ENCODE results near the gene ADAMTS2. TPM values are rescaled to one million over a fixed set of nuclear protein-coding genes. Genes with fewer than 3 reads are reported as not detected.

ADAMTS2 gene
- total and polyA plus RNA-seq, 2 of the 8 experiments (the other 6 are each of a cell fraction or from before 2014, with no cell fraction given): 6.6 to 7.3 TPM

DNA sequence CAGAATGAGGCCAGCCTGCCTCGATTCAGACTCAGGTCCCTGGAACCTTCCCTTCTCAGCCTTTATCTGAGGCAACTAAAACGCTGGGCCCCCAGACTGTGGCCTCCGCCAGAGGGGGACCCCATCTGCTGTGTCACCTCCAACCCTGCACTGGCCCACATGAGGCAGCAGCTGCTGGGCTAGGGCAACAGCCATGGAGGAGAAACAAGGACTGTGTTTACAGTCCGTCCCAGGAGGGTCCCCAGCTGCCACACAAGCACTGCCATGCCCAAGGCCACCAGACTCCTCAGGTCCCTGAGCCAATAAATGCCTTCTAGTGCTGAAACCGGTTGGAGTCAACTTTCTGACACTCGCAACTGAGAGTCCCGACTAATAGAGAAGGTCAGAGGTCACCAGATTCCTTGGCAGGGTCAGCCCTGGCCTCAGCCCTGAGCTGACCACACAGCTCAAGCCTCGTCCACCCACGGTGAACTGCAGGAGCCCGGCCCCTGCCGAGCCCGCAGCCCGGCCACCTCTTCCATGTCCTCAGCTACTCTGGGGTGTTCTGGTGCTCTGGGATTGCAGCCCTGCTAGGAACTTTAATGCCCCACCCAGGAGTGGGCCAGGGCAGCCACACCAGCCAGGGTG, 208.1 kb downstream of the ADAMTS2 start (continued):
- TF ChIP-seq NANOG (IDR thresholded peaks at IDR 0.05; ENCODE audit: insufficient read depth, low read depth, low read length, poor library complexity, severe bottlenecking): no peak
